Astrocyte of the spinal cord (primary cell): ENCODE results near the gene ROBO4.

ENCODE experiments used
- DNase-seq: peaks from one replicate; pipeline ENCODE4 v3.0.0; 2011; ENCODE audit warnings: low read depth, low spot score
- H3K4me3 ChIP-seq: 2 replicates; pipeline ENCODE4 v1.5.1; 2011; ENCODE audit warnings: low read depth, mild to moderate bottlenecking, low read length, moderate library complexity
- in situ Hi-C: cut with HindIII; loops from 2 replicates; pipeline ENCODE4 v1.10.0; 2017; ENCODE audit warnings: low sequenced_read_pairs
- TF ChIP-seq, protein P1 (sequence below): IDR thresholded peaks from 2 replicates; pipeline ENCODE4 v1.5.1; 2012; ENCODE audit warnings: low read depth, mild to moderate bottlenecking, low read length, inconsistent platforms

Gene ROBO4

DNA sequence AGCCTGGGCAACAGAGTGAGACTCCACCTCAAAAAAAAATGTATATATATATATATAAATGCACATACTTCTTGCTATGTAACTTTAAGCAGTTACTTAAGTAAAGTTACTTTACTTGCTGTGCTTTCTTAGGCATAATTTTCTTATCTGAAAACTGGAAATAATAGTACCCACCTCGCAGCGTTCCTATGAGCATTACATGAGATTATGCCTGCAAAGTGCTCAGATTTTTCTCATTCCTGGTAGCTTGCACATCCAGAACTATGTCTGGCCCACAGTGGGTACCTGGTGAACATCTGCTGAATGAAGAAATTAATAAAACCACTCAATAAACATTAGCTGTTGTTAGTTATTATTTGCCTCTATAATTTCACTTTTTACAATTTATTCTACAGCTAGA lies 38.5 kb downstream of the ROBO4 start:
- in situ Hi-C loops: no loop called here
- H3K4me3 ChIP-seq: no peak overlapping the region
- no peak for DNase-seq
- TF ChIP-seq, protein P1, sequence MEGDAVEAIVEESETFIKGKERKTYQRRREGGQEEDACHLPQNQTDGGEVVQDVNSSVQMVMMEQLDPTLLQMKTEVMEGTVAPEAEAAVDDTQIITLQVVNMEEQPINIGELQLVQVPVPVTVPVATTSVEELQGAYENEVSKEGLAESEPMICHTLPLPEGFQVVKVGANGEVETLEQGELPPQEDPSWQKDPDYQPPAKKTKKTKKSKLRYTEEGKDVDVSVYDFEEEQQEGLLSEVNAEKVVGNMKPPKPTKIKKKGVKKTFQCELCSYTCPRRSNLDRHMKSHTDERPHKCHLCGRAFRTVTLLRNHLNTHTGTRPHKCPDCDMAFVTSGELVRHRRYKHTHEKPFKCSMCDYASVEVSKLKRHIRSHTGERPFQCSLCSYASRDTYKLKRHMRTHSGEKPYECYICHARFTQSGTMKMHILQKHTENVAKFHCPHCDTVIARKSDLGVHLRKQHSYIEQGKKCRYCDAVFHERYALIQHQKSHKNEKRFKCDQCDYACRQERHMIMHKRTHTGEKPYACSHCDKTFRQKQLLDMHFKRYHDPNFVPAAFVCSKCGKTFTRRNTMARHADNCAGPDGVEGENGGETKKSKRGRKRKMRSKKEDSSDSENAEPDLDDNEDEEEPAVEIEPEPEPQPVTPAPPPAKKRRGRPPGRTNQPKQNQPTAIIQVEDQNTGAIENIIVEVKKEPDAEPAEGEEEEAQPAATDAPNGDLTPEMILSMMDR: no peak

DNA sequence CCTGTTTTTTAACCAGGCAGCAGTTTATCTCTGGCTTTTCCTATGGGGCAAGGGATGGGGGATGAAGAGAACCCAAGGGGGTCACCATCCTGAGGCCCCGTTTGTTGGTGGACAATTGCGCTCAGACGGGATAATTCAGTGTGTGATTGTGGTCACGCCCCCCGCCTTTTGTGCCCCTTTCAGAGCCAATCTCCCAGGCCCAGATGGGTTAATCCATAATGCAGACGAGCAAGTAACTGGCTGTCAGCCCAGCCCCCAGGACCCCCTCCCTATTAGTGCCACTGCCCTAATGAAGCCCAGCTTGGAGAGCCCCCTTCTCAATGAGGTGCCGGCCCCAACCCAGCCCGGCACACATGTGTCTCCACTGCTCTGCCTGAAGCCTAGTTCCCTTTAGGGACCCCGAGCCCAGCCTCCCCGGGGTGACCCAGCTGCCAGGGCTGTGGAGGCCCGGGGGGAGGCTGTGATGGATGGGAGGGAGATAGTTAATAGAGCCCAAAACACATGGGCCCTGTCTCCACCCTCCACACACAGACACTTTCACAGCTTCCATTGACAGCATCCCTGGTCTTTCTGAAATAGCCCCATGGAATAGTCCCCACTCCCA lies 51.5 kb downstream of the ROBO4 start:
- no peak overlapping the region for H3K4me3 ChIP-seq
- TF ChIP-seq, protein P1: no peak
- no peak for DNase-seq
- in situ Hi-C loops: no loop called here

DNA sequence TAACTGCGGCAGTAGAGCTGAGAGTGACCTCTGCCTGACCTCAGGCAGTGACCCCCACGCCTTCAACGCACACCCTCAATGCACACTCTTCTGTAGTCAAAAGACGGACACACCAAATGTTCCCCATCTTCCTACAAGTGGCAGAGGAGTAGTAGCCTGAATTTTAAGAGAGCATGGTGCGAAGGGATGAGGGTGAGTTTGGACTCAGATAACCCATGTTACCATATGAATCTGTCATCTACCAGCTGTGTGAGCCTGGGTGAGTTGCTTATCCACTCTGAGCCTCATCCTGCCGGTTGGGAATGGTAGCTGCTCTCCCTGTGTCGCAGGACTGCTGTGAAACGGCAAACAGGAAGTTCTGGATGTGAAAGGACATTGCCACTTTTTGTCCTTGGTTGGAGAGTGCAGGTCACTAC lies 53.0 kb downstream of the ROBO4 start:
- in situ Hi-C loops: no loop called here
- DNase-seq: no peak
- no peak overlapping the region for H3K4me3 ChIP-seq
- TF ChIP-seq, protein P1: no peak

DNA sequence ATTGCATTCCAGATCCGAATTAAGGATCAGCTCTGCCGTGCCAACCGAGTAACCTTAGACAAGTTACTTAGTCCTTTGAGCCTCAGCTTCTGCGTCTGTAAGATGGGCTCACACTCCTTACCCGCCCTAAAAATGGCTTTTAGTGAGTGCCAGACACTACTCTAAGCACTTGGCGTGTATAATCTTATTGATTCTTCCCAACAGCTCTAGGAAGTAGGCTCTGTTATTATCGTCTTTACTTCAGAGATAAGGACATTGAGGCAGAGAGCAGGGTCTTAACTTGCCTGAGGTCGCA lies 54.1 kb downstream of the ROBO4 start:
- DNase-seq: no peak
- in situ Hi-C loops: no loop called here
- no peak overlapping the region for H3K4me3 ChIP-seq
- TF ChIP-seq, protein P1: no peak

DNA sequence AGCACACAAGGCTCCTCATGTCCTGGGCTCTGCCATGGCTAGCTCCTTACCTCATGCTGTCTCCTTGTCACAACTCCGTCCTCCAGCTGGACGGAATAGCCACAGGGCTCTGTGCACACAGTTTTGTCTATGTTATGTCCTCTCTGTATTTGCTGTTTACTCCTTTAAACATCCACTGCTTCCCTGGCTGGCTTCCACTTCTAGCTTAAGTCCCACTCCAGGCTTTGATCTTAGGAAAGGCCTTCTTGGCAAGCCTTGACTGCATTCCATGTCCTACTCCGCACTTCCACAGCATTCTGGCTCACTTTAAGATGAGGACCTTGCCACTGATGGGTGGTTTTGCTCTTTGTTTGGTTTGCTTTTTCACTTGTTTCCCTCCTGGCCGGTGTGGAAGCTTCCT lies 55.4 kb downstream of the ROBO4 start:
- no peak overlapping the region for H3K4me3 ChIP-seq
- no peak for DNase-seq
- in situ Hi-C loops: no loop called here
- TF ChIP-seq, protein P1: no peak

DNA sequence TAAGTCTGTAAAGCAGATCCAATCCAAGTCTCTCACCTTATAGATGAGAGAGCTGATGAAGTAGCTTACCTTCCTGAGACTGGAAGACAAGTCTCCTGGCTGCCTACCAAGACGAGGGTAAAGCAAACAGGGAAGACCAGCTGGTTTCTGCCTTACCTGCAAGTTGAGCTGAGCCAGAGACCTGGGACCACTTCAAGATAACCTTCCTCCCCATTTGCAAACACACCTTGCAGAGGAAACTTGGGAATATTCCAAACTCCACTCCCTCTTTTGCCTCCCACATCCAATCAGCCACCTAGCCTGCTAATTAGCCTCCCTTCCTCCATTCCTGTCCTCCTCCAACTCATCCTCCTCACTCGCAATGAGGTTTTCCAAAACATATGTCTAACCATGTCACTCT lies 55.8 kb downstream of the ROBO4 start:
- no peak for DNase-seq
- H3K4me3 ChIP-seq: no peak overlapping the region
- TF ChIP-seq, protein P1: no peak
- in situ Hi-C loops: no loop called here

DNA sequence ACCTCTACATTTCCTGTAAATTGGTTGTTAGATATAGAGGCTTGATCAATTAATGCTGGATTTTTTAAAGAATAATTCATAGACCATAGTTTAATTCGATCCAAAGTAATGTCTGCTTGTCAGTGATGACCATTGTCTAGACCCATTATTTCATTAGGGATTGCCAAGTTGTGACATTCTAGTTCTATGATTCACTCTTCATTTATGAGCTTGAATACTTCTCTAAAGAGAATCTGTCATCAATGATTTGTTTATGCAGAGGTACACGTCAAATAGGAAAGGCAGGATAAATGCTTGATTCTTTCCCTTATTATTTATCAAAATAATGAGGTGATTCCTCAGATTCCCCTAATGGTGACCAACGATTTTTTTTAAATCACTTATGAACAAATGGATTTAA lies 56.5 kb downstream of the ROBO4 start:
- TF ChIP-seq, protein P1: no peak
- H3K4me3 ChIP-seq: no peak overlapping the region
- DNase-seq: no peak
- in situ Hi-C loops: no loop called here
